A204.1 (cell line): ENCODE results near the gene GVQW3.
"Not testable (repeated sequence)": the region's sequence is repeated elsewhere in the genome, so short reads cannot be mapped to it uniquely, and the experiment has no call there.

ENCODE experiments used
- FAIRE-seq: peaks from 2 replicates; lab custom pipeline; 2012; peaks lifted over from hg19 to GRCh38; lab: Jason Lieb, UNC

Gene GVQW3

GRCh38 chr11:76388408-76388807 lies 7.3 kb downstream of the GVQW3 start:
- FAIRE-seq: no peak

DNA sequence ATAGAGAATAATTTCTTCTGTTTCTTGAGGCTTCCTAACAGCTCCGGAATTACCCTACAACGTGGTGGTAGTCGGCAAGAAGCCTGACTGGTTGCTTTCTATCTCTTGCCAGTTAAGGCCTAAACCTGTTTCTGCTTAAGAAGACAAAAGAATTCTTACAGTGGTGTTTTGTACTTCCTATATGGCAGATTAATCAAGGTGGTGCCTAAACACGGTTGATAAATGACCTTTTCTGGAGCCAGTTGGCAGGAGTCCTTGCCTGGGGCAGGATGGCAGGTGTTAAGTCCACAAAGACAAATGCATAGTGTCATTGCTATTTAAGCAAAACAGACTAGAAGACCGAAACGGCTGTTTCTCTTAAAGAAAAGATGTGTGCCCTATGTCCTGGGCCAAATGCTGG lies 9.9 kb downstream of the GVQW3 start:
- FAIRE-seq: no peak

GRCh38 chr11:76391811-76392475 lies 10.8 kb downstream of the GVQW3 start:
- no peak for FAIRE-seq

GRCh38 chr11:76392870-76393269 lies 11.7 kb downstream of the GVQW3 start:
- no peak for FAIRE-seq

DNA sequence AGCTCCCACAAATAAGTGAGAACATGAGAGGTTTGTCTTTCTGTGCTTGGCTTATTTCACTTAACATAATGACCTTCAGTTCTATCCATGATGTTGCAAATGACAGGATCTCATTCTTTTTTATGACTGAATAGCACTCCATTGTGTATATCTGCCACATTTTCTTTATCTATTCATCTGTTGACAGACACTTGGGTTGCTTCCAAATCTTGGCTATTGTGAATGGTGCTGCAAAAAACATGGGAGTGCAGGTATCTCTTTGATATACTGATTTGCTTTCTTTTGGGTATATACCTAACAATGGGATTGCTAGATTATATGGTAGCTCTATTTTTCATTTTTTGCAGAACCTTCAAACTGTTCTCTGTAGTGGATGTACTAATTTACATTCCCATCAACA lies 13.3 kb downstream of the GVQW3 start:
- FAIRE-seq: no peak

- FAIRE-seq: no peak
These were observed 14.2 kb downstream of the GVQW3 start for GRCh38 chr11:76395296-76395695.

DNA sequence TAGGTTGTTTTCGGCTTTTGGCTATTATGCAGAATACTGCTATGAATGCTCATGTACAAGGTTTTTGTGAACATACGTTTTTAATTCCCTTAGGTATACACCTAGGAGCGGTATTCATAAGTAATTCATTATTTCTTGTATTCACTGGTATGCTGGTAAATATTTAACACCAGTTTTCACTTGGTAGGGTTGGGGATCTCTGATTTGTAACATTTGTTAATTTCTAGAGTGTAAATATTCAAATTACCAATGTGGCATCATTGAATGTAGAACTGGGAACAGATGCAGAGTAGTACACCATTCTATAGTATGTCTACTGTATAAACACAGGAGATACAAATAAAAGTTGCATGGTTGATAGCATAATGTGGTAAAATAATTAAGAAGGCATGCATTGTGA lies 16.3 kb downstream of the GVQW3 start:
- no peak for FAIRE-seq

- no peak for FAIRE-seq
These were observed 19.8 kb downstream of the GVQW3 start for GRCh38 chr11:76400967-76401366.

- FAIRE-seq: not testable (repeated sequence)
These were observed 20.4 kb downstream of the GVQW3 start for GRCh38 chr11:76401484-76401883.

- no peak for FAIRE-seq
These were observed 25.2 kb downstream of the GVQW3 start for GRCh38 chr11:76406359-76406758.

DNA sequence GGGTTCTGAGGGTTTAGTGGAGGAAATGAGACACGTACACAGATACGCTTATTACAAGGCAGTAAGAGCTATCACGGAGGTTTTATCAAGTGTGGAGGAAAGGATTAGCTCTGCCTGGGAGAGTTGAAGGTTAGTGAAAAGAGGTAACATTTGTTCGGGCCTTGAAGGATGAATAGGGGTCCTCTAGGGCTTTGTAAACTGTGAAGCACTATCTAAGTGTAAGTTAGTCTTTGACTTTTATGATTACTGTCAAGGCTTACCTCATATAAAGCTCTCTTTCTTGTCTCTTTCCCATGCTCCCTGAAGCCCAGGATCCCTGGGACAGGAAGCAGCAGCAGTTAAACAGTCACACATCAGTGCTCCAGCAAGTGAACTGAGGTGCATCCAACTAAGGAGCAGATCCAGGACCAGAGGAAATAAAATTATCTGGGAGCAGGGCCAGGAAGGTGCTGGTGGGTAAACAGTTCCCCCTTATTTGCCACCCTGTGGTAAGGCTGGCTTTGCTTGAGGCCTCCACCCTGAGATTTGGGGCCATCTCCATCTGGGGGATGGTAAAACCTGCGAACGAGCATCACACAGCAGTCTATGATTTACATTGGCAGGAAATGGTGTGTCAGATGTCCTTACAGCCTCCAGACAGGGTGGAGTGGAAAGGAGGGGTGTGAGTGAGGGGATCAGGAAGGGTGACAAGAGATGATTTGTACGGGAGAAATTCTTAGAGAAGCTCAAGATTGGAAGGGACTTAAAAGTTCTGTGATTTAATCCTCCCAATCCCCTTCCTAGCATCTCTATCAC lies 27.2 kb downstream of the GVQW3 start:
- no peak for FAIRE-seq

DNA sequence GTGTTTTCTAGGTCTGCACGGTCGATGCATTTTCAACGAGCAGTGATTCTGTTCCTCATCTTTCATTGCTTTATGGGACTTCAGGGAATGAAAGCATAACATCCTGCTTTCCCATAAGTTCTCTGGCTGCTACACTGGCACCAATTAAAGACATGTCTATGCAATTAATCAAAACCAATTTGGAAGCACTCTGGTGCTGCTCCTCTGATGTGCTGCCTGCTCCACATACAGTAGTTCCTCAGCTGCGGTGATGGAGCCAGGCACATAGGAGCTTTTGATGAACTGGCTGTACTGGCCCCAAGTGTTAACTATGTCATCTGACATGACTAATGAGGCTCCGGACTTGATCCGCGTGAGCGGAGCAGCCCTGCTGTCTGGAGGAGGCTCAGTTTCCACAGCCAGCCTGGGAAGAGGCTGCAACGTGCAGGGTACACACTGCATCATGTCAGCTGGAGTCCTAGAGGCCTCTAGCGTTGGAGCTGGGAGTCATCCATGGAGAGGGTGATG lies 29.8 kb downstream of the GVQW3 start:
- no peak for FAIRE-seq

- no peak for FAIRE-seq
These were observed 34.0 kb downstream of the GVQW3 start for GRCh38 chr11:76415073-76415472.

GRCh38 chr11:76419896-76420295 lies 38.8 kb downstream of the GVQW3 start:
- FAIRE-seq: no peak

GRCh38 chr11:76424379-76424778 lies 43.3 kb downstream of the GVQW3 start:
- no peak for FAIRE-seq

DNA sequence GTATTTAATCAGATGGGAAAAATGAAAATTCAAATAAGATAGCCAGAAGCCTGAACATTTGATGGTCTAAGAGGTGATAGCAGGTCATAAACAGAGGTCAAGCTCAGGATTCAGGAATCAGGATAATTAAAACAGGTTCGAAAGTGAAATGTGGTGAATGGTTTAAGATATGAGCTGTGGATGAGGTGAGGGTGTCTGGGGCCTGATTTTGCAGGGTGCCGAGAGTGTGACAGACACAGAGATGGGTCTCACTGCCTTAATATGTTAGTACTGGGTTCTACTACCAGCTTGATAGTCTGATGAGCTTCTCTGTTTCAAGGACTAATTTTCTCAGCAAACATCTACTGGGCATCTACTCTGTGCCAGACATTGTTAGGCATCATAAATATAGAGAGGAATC lies 43.8 kb downstream of the GVQW3 start:
- no peak for FAIRE-seq

- FAIRE-seq: no peak
These were observed 45.5 kb downstream of the GVQW3 start for GRCh38 chr11:76426660-76427059.

- FAIRE-seq: no peak
These were observed 54.9 kb downstream of the GVQW3 start for GRCh38 chr11:76436020-76436419.

GRCh38 chr11:76443268-76443980 lies 62.3 kb downstream of the GVQW3 start:
- FAIRE-seq: no peak

DNA sequence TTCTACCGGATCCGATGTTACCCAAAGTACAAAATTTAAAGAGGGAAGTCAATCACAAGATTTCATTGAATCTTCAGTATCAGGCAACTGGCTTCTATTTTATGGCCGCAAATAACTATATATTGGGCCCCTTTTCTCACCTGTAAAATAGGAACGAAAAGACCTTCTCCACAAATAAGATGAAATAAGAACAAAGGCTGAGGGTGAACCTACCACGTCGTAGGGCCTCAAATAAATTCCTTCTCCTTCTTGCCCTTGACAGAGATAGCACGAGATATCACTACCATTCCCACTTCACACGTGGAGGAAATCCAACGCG lies 62.9 kb downstream of the GVQW3 start:
- no peak for FAIRE-seq

DNA sequence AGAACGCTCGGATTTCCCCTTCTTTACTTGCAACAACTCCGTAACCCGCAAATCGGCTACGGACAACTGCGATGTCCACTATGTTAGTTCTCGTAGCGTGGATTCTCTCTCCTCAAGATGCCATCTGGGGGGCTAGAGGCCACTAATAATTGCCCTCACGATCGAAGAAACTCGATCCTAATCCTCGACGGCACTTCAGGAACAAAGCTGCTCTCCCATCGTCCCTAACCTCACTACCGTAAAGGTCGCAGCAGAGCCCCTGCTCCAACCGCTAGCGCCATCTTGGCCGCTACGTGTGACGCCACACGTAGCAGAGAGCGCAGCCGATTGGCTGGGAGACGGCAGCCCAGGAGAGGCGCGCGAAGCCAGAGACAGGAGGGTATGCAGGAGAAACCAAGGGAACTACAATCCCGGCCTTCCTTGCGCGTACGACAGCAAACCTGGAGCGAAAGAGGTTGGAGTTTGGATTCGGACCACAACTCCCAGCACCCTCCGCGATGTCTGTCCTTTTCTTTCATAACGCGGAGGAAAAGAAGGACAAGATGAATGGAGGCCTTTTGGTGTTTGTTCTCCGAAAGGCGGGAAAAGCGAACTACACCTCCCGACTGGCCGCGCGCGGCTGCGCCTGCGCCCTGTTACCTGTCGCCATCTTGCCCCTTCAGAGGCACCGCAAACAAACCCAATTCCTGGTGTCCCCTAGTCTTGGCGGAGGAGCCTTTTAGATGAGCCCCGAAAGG lies 63.4 kb downstream of the GVQW3 start, which contains the start of gene EMSY:
Gene EMSY (plus strand): TSS at position 635 of the 737 bp plus-strand sequence. CDS start 1,921 bp downstream, outside the sequence.
- peak; percentile 99 for FAIRE-seq
